IPS-18a (cell line): Measurements from ENCODE around the gene MYL12B.

ENCODE experiments used
- H3K27ac ChIP-seq: one replicate; pipeline ENCODE4 v1.5.1; 2013; ENCODE audit warnings: low read length
- H3K27me3 ChIP-seq: one replicate; pipeline ENCODE4 v1.6.1; 2013; ENCODE audit warnings: mild to moderate bottlenecking, low read length; ENCODE audit not compliant: control insufficient read depth, insufficient read depth
- H3K36me3 ChIP-seq: one replicate; pipeline ENCODE4 v1.6.1; 2013; ENCODE audit warnings: low read depth, low read length; ENCODE audit not compliant: control insufficient read depth
- H3K4me1 ChIP-seq: one replicate; pipeline ENCODE4 v1.6.1; 2013; ENCODE audit warnings: low read depth, low read length; ENCODE audit not compliant: control insufficient read depth
- H3K4me3 ChIP-seq: one replicate; pipeline ENCODE4 v1.5.1; 2013; ENCODE audit warnings: low read length
- H3K9ac ChIP-seq: one replicate; pipeline ENCODE4 v1.6.1; 2013; ENCODE audit warnings: mild to moderate bottlenecking, low read length, moderate library complexity
- H3K9me3 ChIP-seq: one replicate; pipeline ENCODE4 v1.6.1; 2013; ENCODE audit warnings: low read depth, low read length; ENCODE audit not compliant: control insufficient read depth

Gene MYL12B

GRCh38 chr18:3221496-3221895 lies 40.4 kb upstream of the MYL12B start:
- no peak overlapping the region for H3K27ac ChIP-seq
- H3K4me1 ChIP-seq: no peaks in the 10 kb centered on the region
- no peaks in the 10 kb centered on the region for H3K27me3 ChIP-seq
- no peak overlapping the region for H3K9ac ChIP-seq
- no peak overlapping the region for H3K4me3 ChIP-seq
- no peaks in the 10 kb centered on the region for H3K9me3 ChIP-seq
- no peaks in the 10 kb centered on the region for H3K36me3 ChIP-seq

- Histone ChIP-seq H3K4me3 (no peak overlapping the region), H3K27ac (no peak overlapping the region), H3K9ac (no peak overlapping the region), H3K9me3 (no peaks in the 10 kb centered on the region), H3K27me3 (no peaks in the 10 kb centered on the region), H3K36me3 (no peaks in the 10 kb centered on the region), H3K4me1 (no peaks in the 10 kb centered on the region)
Measured at GRCh38 chr18:3223356-3223755, 38.6 kb upstream of the MYL12B start.

- Histone ChIP-seq H3K27ac (no peak overlapping the region), H3K4me1 (no peaks in the 10 kb centered on the region), H3K36me3 (no peaks in the 10 kb centered on the region), H3K4me3 (no peak overlapping the region), H3K9ac (no peak overlapping the region), H3K27me3 (no peaks in the 10 kb centered on the region), H3K9me3 (no peaks in the 10 kb centered on the region)
Measured at GRCh38 chr18:3224223-3224622, 37.7 kb upstream of the MYL12B start.

GRCh38 chr18:3225588-3225987 lies 36.3 kb upstream of the MYL12B start:
- no peaks in the 10 kb centered on the region for H3K9me3 ChIP-seq

GRCh38 chr18:3226048-3226447 lies 35.9 kb upstream of the MYL12B start:
- no peaks in the 10 kb centered on the region for H3K27me3 ChIP-seq

More at GRCh38 chr18:3225588-3225987, 36.3 kb upstream of the MYL12B start:
- H3K9ac ChIP-seq: no peak overlapping the region
- H3K4me1 ChIP-seq: no peaks in the 10 kb centered on the region
- no peak overlapping the region for H3K4me3 ChIP-seq
- no peaks in the 10 kb centered on the region for H3K36me3 ChIP-seq
- no peak overlapping the region for H3K27ac ChIP-seq
- H3K27me3 ChIP-seq: no peaks in the 10 kb centered on the region

GRCh38 chr18:3230401-3231334 lies 31.3 kb upstream of the MYL12B start:
- H3K4me1 ChIP-seq: peaks cover 4% of the 10 kb centered on the region
- H3K4me3 ChIP-seq: no peak overlapping the region
- no peaks in the 10 kb centered on the region for H3K9me3 ChIP-seq
- H3K27ac ChIP-seq: no peak overlapping the region
- H3K36me3 ChIP-seq: no peaks in the 10 kb centered on the region
- no peak overlapping the region for H3K9ac ChIP-seq
- H3K27me3 ChIP-seq: no peaks in the 10 kb centered on the region

More at GRCh38 chr18:3226048-3226447, 35.9 kb upstream of the MYL12B start:
- H3K4me1 ChIP-seq: peaks cover 2% of the 10 kb centered on the region
- H3K4me3 ChIP-seq: no peak overlapping the region
- no peak overlapping the region for H3K27ac ChIP-seq
- no peaks in the 10 kb centered on the region for H3K36me3 ChIP-seq
- no peaks in the 10 kb centered on the region for H3K9me3 ChIP-seq
- H3K9ac ChIP-seq: no peak overlapping the region

GRCh38 chr18:3233004-3233403 lies 28.9 kb upstream of the MYL12B start:
- Histone ChIP-seq H3K4me1 (peaks cover 4% of the 10 kb centered on the region), H3K9me3 (no peaks in the 10 kb centered on the region), H3K36me3 (no peaks in the 10 kb centered on the region), H3K27ac (no peak overlapping the region), H3K4me3 (no peak overlapping the region), H3K9ac (no peak overlapping the region), H3K27me3 (no peaks in the 10 kb centered on the region)

- Histone ChIP-seq H3K4me1 (peaks cover 4% of the 10 kb centered on the region), H3K36me3 (no peaks in the 10 kb centered on the region), H3K9ac (no peak overlapping the region), H3K27me3 (no peaks in the 10 kb centered on the region), H3K27ac (no peak overlapping the region), H3K9me3 (no peaks in the 10 kb centered on the region), H3K4me3 (no peak overlapping the region)
Measured at GRCh38 chr18:3233433-3234168, 28.3 kb upstream of the MYL12B start.

GRCh38 chr18:3234457-3234856 lies 27.5 kb upstream of the MYL12B start:
- H3K27ac ChIP-seq: no peak overlapping the region

GRCh38 chr18:3235846-3236245 lies 26.1 kb upstream of the MYL12B start:
- Histone ChIP-seq H3K9ac (no peak overlapping the region), H3K4me3 (no peak overlapping the region), H3K36me3 (no peaks in the 10 kb centered on the region), H3K9me3 (no peaks in the 10 kb centered on the region), H3K27ac (no peak overlapping the region), H3K4me1 (peaks cover 4% of the 10 kb centered on the region), H3K27me3 (no peaks in the 10 kb centered on the region)

More at GRCh38 chr18:3234457-3234856, 27.5 kb upstream of the MYL12B start:
- Histone ChIP-seq H3K36me3 (no peaks in the 10 kb centered on the region), H3K27me3 (no peaks in the 10 kb centered on the region), H3K9ac (no peak overlapping the region), H3K4me1 (peaks cover 4% of the 10 kb centered on the region), H3K4me3 (no peak overlapping the region), H3K9me3 (no peaks in the 10 kb centered on the region)

GRCh38 chr18:3236470-3236869 lies 25.5 kb upstream of the MYL12B start:
- Histone ChIP-seq H3K27ac (no peak overlapping the region), H3K27me3 (no peaks in the 10 kb centered on the region), H3K9me3 (no peaks in the 10 kb centered on the region), H3K36me3 (no peaks in the 10 kb centered on the region), H3K9ac (no peak overlapping the region), H3K4me3 (no peak overlapping the region), H3K4me1 (no peaks in the 10 kb centered on the region)
